GM19351 (cell line): ENCODE measurements around the gene ACER3.
"Not testable (repeated sequence)": the region's sequence is repeated elsewhere in the genome, so short reads cannot be mapped to it uniquely, and the experiment has no call there.

Source experiments
- ATAC-seq: cut with Tn5 transposase; IDR thresholded peaks from one replicate; pipeline ENCODE4 v1.9.1; 2021; ENCODE audit warnings: mild to moderate bottlenecking, moderate library complexity; ENCODE audit not compliant: unreplicated experiment

Gene ACER3

DNA sequence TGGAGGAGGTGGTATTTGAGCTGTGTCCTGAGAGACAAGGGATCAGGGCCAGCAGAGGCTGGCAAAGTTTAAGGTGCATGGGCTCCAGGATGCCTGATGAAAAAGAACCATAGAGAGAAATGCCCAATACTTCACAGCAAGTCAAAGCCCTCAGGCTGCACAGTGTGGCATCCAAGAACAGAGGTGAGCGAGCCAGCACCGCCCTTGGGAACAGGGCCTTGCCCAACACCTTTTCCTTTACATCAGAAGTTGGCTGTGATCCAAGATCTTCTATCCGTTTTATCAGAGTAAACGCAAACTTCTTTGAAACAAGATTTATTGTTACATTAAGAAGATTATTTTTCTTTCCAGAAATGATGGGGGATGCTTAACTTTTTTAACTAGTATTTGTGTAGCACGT is 174.9 kb downstream of the ACER3 start:
- ATAC-seq: no peak

DNA sequence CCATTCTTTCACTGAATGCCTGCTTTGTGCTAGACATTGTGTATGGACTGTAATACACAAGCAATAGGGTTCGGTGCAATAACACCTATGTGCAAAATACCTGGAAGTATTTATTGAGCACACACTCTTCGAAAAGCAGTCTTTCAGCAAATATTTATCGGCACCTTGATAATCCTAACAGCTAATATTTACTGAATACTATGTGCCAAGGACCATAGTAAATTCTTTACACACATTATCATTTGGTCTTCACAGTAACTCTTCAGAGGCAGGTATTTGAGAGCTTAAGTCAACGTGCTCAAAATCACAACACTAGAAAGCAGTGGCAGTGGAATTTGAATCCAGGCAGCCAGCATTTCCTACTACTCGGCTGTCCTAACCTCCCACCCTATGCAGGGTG is 175.7 kb downstream of the ACER3 start:
- no peak for ATAC-seq

- ATAC-seq: no peak
Observed at GRCh38 chr11:77037057-77037456, 176.3 kb downstream of the ACER3 start.

DNA sequence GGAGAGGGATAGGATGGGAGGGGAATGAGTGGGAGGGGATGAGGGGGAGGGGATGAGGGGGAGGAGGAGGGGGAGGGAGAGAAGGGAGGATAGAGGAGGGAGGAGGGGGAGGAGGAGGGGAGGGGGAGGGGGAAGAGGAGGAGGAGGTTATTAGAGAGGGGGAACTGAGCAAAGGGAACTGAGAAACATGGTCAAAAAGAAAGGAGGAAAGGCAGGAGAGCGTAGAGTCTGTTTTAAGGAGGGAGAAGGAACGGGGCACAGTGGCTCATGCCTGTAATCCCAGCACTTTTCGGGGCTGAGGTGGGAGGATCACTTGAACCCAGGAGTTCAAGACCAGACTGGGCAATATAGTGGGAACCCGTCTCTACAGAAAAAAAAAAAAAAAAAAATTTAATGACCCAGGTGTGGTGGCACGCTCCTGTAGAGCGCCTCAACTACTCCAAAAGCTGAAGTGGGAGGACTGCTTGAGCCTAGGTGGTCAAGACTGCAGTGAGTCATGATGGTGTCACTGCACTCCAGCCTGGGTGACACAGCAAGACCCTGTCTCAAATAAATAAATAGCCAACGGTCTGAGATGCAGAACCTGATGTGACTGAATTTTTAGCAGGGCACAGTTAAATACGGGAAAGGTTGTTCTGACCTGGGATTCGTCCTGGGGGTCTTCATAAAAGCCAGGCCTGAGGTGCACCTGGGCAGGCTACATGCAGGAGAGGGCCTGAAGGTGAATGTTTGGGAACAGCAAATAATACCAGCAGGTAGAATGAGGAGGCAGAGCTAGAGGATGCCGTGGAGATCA is 177.5 kb downstream of the ACER3 start:
- no peak for ATAC-seq

- peak; percentile 67 for ATAC-seq
Observed at GRCh38 chr11:77038825-77039326, 178.2 kb downstream of the ACER3 start.

GRCh38 chr11:77039491-77040400 is 179.0 kb downstream of the ACER3 start:
- ATAC-seq: no peak

DNA sequence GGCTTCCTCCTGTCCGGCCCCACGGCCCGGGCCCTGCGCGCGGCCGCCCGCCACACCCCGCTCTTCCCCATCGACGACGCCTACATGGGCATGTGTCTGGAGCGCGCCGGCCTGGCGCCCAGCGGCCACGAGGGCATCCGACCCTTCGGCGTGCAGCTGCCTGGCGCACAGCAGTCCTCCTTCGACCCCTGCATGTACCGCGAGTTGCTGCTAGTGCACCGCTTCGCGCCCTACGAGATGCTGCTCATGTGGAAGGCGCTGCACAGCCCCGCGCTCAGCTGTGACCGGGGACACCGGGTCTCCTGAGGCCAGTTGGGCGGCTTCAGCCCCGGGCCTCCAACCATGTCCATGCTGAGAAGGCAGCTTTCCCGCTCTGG is 179.7 kb downstream of the ACER3 start:
- no peak for ATAC-seq

DNA sequence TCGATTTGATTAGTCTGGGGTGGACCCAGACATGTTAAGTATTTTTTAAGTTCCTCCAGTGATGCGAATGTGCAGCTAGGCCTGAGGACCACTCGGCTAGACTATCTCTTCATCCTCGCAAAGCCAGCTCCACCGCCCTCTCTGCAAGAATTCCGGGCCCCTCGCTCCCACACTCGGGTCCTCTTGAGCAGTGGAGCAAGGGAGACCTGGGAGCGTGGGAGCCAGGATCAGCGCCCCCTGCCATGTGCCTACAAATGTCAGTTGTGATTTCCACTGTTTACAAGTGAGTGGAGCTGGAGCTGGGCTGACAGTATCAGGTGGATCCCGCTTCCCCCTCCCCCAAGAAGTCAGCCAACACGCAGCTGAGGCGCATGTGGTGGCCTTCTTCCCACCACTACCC is 180.2 kb downstream of the ACER3 start:
- ATAC-seq: no peak

- no peak for ATAC-seq
Observed at GRCh38 chr11:77042111-77042726, 181.5 kb downstream of the ACER3 start.

DNA sequence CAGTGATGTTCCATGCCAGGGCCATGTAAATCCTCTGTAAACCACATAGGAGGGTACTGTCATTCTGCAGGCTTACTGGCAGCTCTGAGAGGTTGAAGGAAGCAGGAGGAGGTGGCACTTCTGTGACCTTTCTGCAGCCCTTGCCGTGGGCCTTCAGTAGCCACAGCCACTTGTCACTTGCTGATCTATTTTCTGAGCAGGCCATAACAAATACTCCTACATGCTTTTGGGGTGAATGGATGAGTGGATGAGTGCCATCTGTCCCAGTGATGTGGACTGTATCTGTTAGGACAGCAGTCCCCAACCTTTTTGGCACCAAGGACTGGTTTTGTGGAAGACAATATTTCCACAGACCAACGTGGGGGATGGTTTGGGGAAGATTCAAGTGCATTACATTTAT is 183.6 kb downstream of the ACER3 start:
- ATAC-seq: no peak

DNA sequence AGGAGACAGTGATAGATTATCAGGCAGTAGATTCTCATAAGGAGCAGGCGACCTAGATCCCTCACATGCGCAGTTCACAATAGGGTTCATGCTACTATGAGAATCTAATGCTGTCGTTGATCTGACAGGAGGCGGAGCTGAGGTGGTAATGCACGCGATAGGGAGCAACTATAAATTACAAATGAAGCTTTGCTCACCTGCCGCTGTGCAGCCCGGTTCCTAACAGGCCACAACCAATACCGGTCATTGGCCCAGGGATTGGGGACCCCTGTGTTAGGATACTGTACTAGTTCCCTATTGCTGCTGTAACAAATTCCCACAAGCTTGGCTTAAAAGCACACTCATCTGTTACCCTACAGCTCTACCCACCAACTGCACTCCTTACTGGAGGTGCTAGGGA is 184.2 kb downstream of the ACER3 start:
- no peak for ATAC-seq

- ATAC-seq: peak; percentile 47
Observed at GRCh38 chr11:77046060-77046501, 185.4 kb downstream of the ACER3 start.

GRCh38 chr11:77047007-77047927 is 186.5 kb downstream of the ACER3 start:
- peak; percentile 89 for ATAC-seq

GRCh38 chr11:77047928-77048446 is 187.3 kb downstream of the ACER3 start:
- not testable (repeated sequence) for ATAC-seq

GRCh38 chr11:77049026-77049425 is 188.3 kb downstream of the ACER3 start:
- ATAC-seq: no peak

DNA sequence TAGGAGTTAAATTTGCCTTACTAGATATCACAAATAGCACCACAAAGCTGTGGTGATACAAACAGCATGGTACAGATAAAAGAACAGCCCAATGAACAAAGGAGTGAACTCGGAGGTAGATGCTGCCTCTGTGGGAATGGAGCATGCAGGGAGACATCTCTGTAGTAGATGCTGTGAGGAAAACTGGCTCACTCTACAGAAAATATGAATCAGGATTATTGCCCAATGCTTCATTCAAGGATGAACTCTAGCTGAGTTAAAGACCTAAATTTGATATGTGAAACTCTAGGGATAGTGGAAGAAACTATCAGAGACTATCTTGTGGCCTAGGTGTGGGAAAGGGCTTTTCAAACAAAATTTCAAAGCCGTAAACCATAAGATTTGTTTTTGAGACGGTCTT is 190.8 kb downstream of the ACER3 start:
- ATAC-seq: no peak

DNA sequence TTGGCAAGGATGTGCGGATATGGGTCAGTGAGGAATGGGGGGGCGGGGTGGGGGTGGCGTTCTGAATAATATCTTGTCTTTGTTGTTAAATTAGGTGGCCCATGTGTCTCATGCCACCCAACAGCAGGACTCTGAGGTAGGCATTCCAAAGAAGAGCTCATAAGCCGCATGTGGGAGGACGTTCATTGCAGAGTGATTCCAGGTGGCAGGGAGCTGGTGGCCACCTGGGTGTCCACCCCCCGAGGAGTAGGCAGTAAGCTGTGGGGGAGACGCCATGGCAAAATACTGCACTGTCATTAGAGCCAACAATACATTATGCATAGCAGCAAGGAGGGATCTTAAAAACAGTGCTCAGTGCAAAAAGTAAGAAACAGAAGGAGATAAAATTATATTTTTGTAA is 191.8 kb downstream of the ACER3 start:
- no peak for ATAC-seq

DNA sequence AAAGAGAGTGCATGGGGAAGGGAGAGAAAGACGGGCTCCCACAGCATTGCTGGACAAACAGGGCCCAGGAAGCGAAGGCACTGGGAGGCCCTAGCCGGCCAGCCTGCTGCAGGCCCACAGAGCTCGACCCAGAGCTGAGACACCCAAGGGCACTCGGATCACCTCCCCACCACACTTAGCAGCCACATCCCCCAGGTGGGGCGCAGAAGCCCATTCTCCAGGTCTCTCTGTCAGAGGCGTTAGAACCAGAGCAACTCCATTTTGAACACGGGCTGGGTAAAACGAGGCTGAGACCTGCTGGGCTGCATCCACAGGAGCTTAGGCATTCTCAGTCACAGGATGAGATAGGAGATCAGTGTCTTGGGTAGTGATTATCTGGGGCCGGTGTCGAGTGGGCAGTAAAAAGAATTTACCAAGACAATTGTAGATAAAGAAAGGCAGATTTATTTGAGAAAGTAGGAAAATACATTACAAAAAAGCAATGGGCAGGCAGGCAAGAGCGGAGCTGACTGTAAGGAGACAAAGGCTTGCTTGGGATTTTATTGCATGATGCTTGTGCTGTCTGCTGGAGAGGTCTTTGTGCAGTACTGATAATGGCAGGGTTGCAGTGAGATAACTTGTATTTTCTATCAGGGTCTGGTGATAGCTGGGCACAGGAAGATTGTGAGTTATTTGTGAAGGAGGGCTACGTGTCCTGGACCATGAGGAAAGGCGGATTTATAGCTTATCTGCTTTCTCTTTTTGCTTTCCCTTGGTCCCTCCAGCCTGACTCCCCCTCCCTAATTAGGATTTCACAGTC is 192.7 kb downstream of the ACER3 start:
- no peak for ATAC-seq

DNA sequence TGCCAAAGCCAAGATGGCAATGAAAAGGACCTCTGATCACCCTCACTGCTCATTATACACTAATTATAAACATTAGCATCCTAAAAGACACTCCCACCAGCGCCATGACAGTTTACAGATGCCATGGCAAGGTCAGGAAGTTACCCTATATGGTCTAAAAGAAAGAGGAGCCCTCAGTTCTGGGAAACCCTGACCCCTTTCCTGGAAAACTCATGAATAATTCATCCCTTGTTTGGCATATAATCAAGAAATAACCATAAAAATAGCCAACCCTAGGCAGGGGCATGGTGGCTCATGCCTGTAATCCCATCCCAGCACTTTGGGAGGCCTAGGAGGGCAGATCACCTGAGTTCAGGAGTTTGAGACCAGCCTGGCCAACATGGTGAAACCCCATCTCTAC is 193.4 kb downstream of the ACER3 start:
- ATAC-seq: no peak
